ENCODE results near the gene SZT2.

SZT2 gene

GRCh38 chr1:43482215-43482614 is 92.5 kb downstream of the SZT2 start:
- no peaks in the 10 kb centered on the region for H3K4me1 ChIP-seq
- TF ChIP-seq CTCF (IDR thresholded peaks at IDR 0.05), result no peak
- H3K36me3 ChIP-seq (ENCODE audit: control insufficient read depth, insufficient read depth, low read length), result no peaks in the 10 kb centered on the region
- H3K4me3 ChIP-seq (ENCODE audit: low read depth, low read length), result no peak overlapping the region
- no peaks in the 10 kb centered on the region for H3K9me3 ChIP-seq (ENCODE audit: control insufficient read depth, low read length)
- H3K9ac ChIP-seq, result no peak overlapping the region
- no peak overlapping the region for H3K27ac ChIP-seq
- H3K79me2 ChIP-seq, result no peaks in the 10 kb centered on the region
- no peak overlapping the region for H2AFZ ChIP-seq
- no peak overlapping the region for H3K4me2 ChIP-seq (ENCODE audit: low read length)
- H3K27me3 ChIP-seq (ENCODE audit: control insufficient read depth, insufficient read depth, low read length), result no peaks in the 10 kb centered on the region

- Histone ChIP-seq H3K27me3 (ENCODE audit: control insufficient read depth, insufficient read depth, low read length) (no peaks in the 10 kb centered on the region), H3K9ac (no peak overlapping the region), H3K27ac (no peak overlapping the region), H3K4me1 (no peaks in the 10 kb centered on the region), H2AFZ (no peak overlapping the region), H3K4me3 (ENCODE audit: low read depth, low read length) (no peak overlapping the region), H3K4me2 (ENCODE audit: low read length) (no peak overlapping the region), H3K36me3 (ENCODE audit: control insufficient read depth, insufficient read depth, low read length) (no peaks in the 10 kb centered on the region), H3K79me2 (no peaks in the 10 kb centered on the region), H3K9me3 (ENCODE audit: control insufficient read depth, low read length) (no peaks in the 10 kb centered on the region)
- no peak for TF ChIP-seq CTCF (IDR thresholded peaks at IDR 0.05)
These were observed 94.7 kb downstream of the SZT2 start for GRCh38 chr1:43484367-43484766.

GRCh38 chr1:43488165-43488564 is 98.5 kb downstream of the SZT2 start:
- no peak overlapping the region for H3K27ac ChIP-seq
- no peaks in the 10 kb centered on the region for H3K27me3 ChIP-seq (ENCODE audit: control insufficient read depth, insufficient read depth, low read length)
- H3K4me3 ChIP-seq (ENCODE audit: low read depth, low read length), result no peak overlapping the region
- H3K9ac ChIP-seq, result no peak overlapping the region
- H3K9me3 ChIP-seq (ENCODE audit: control insufficient read depth, low read length), result no peaks in the 10 kb centered on the region
- H3K79me2 ChIP-seq, result no peaks in the 10 kb centered on the region
- no peaks in the 10 kb centered on the region for H3K36me3 ChIP-seq (ENCODE audit: control insufficient read depth, insufficient read depth, low read length)
- H3K4me1 ChIP-seq, result no peaks in the 10 kb centered on the region
- no peak overlapping the region for H2AFZ ChIP-seq
- H3K4me2 ChIP-seq (ENCODE audit: low read length), result no peak overlapping the region
- no peak for TF ChIP-seq CTCF (IDR thresholded peaks at IDR 0.05)

GRCh38 chr1:43491061-43491460 is 101.4 kb downstream of the SZT2 start:
- Histone ChIP-seq H3K27me3 (ENCODE audit: control insufficient read depth, insufficient read depth, low read length) (no peaks in the 10 kb centered on the region), H3K36me3 (ENCODE audit: control insufficient read depth, insufficient read depth, low read length) (no peaks in the 10 kb centered on the region)
- TF ChIP-seq CTCF (IDR thresholded peaks at IDR 0.05), result no peak

GRCh38 chr1:43492826-43493225 is 103.1 kb downstream of the SZT2 start:
- no peak overlapping the region for H3K4me2 ChIP-seq (ENCODE audit: low read length)
- H3K27ac ChIP-seq, result no peak overlapping the region
- no peaks in the 10 kb centered on the region for H3K9me3 ChIP-seq (ENCODE audit: control insufficient read depth, low read length)
- no peaks in the 10 kb centered on the region for H3K4me1 ChIP-seq
- H2AFZ ChIP-seq, result no peak overlapping the region
- no peak for TF ChIP-seq CTCF (IDR thresholded peaks at IDR 0.05)
- no peaks in the 10 kb centered on the region for H3K79me2 ChIP-seq
- H3K27me3 ChIP-seq (ENCODE audit: control insufficient read depth, insufficient read depth, low read length), result no peaks in the 10 kb centered on the region
- H3K36me3 ChIP-seq (ENCODE audit: control insufficient read depth, insufficient read depth, low read length), result no peaks in the 10 kb centered on the region
- no peak overlapping the region for H3K9ac ChIP-seq
- no peak overlapping the region for H3K4me3 ChIP-seq (ENCODE audit: low read depth, low read length)

More at GRCh38 chr1:43491061-43491460, 101.4 kb downstream of the SZT2 start:
- H3K4me3 ChIP-seq (ENCODE audit: low read depth, low read length), result no peak overlapping the region
- H3K4me1 ChIP-seq, result no peaks in the 10 kb centered on the region
- no peak overlapping the region for H3K9ac ChIP-seq
- H2AFZ ChIP-seq, result no peak overlapping the region
- no peaks in the 10 kb centered on the region for H3K9me3 ChIP-seq (ENCODE audit: control insufficient read depth, low read length)
- H3K4me2 ChIP-seq (ENCODE audit: low read length), result no peak overlapping the region
- no peak overlapping the region for H3K27ac ChIP-seq
- H3K79me2 ChIP-seq, result no peaks in the 10 kb centered on the region
